ENCODE measurements around the gene OPN1SW. TPM values are rescaled to one million over a fixed set of nuclear protein-coding genes. Genes with fewer than 3 reads are reported as not detected.

OPN1SW gene
- total and polyA plus RNA-seq, 9 of the 15 experiments (the other 6 are each of a cell fraction or from before 2014, with no cell fraction given) = 0.84 to 1.0 TPM; not detected in 7

Small RNAs within 50 kb of the gene (small RNA-seq; reads per million reads assigned to genes)
- not detected for gene RN7SL81P

Other genes with a start within 250 kb of the OPN1SW start
- gene GARIN1A, start 103.5 kb downstream of the OPN1SW start, total RNA-seq (2014; rRNA removed) = not detected in 2 replicates
- 0.04 and 0.16 TPM in 2 replicates for gene GARIN1A, start 103.5 kb downstream of the OPN1SW start, total RNA-seq (2014; rRNA removed; fragmentation: Illumina TruSeq; extraction: Trizol)
- gene GARIN1A, start 103.5 kb downstream of the OPN1SW start, total RNA-seq (2015; rRNA removed; fragmentation: Illumina TruSeq; extraction: Trizol) = 0.04 and 0.07 TPM in 2 replicates
- gene GARIN1A, start 103.5 kb downstream of the OPN1SW start, total RNA-seq (2021) = 0.25 TPM in 1 of 2 replicates, not detected in the other
- 0.04 TPM in 1 of 2 replicates, not detected in the other for gene GARIN1A, start 103.5 kb downstream of the OPN1SW start, polyA plus RNA-seq (2011; rRNA removed)
- gene GARIN1A, start 103.5 kb downstream of the OPN1SW start, polyA plus RNA-seq (2014; fragmentation: Illumina TruSeq; extraction: Trizol) = not detected in 2 replicates
- gene GARIN1A, start 103.5 kb downstream of the OPN1SW start, polyA plus RNA-seq (2014; fragmentation: Nextera tagmentation; extraction: Ambion mirVana) = under 1 TPM; 0.01 TPM
- gene GARIN1A, start 103.5 kb downstream of the OPN1SW start, polyA plus RNA-seq (2014; rRNA removed) = 0.41 TPM in 1 of 2 replicates, not detected in the other
- 171 and 210 TPM in 2 replicates for gene CALU, start 36.4 kb downstream of the OPN1SW start, total RNA-seq (2014; rRNA removed)
- 261 and 289 TPM in 2 replicates for gene CALU, start 36.4 kb downstream of the OPN1SW start, total RNA-seq (2014; rRNA removed; fragmentation: Illumina TruSeq; extraction: Trizol)
- 252 and 263 TPM in 2 replicates for gene CALU, start 36.4 kb downstream of the OPN1SW start, total RNA-seq (2015; rRNA removed; fragmentation: Illumina TruSeq; extraction: Trizol)
- 166 and 170 TPM in 2 replicates for gene CALU, start 36.4 kb downstream of the OPN1SW start, total RNA-seq (2021)
- gene CALU, start 36.4 kb downstream of the OPN1SW start, polyA plus RNA-seq (2011; rRNA removed) = 167 and 193 TPM in 2 replicates
- 211 and 265 TPM in 2 replicates for gene CALU, start 36.4 kb downstream of the OPN1SW start, polyA plus RNA-seq (2014; fragmentation: Illumina TruSeq; extraction: Trizol)
- 100 to 1,000 TPM; 215 to 286 TPM for gene CALU, start 36.4 kb downstream of the OPN1SW start, polyA plus RNA-seq (2014; fragmentation: Nextera tagmentation; extraction: Ambion mirVana)
- gene CALU, start 36.4 kb downstream of the OPN1SW start, polyA plus RNA-seq (2014; rRNA removed) = 173 and 177 TPM in 2 replicates
- 17.0 and 23.5 TPM in 2 replicates for gene CCDC136, start 16.2 kb upstream of the OPN1SW start, total RNA-seq (2014; rRNA removed)
- 15.3 and 18.8 TPM in 2 replicates for gene CCDC136, start 16.2 kb upstream of the OPN1SW start, total RNA-seq (2014; rRNA removed; fragmentation: Illumina TruSeq; extraction: Trizol)
- 27.6 and 28.7 TPM in 2 replicates for gene CCDC136, start 16.2 kb upstream of the OPN1SW start, total RNA-seq (2015; rRNA removed; fragmentation: Illumina TruSeq; extraction: Trizol)
- gene CCDC136, start 16.2 kb upstream of the OPN1SW start, total RNA-seq (2021) = 23.7 and 26.5 TPM in 2 replicates
- 40.2 and 45.0 TPM in 2 replicates for gene CCDC136, start 16.2 kb upstream of the OPN1SW start, polyA plus RNA-seq (2011; rRNA removed)
- 23.5 and 26.9 TPM in 2 replicates for gene CCDC136, start 16.2 kb upstream of the OPN1SW start, polyA plus RNA-seq (2014; fragmentation: Illumina TruSeq; extraction: Trizol)
- gene CCDC136, start 16.2 kb upstream of the OPN1SW start, polyA plus RNA-seq (2014; fragmentation: Nextera tagmentation; extraction: Ambion mirVana) = 1 to 10 TPM; 2.4 TPM
- 34.8 and 40.8 TPM in 2 replicates for gene CCDC136, start 16.2 kb upstream of the OPN1SW start, polyA plus RNA-seq (2014; rRNA removed)
- 60.7 and 94.5 TPM in 2 replicates for gene FLNC, start 54.6 kb upstream of the OPN1SW start, total RNA-seq (2014; rRNA removed)
- gene FLNC, start 54.6 kb upstream of the OPN1SW start, total RNA-seq (2014; rRNA removed; fragmentation: Illumina TruSeq; extraction: Trizol) = 11.4 and 18.2 TPM in 2 replicates
- 28.8 and 33.3 TPM in 2 replicates for gene FLNC, start 54.6 kb upstream of the OPN1SW start, total RNA-seq (2015; rRNA removed; fragmentation: Illumina TruSeq; extraction: Trizol)
- 148 and 155 TPM in 2 replicates for gene FLNC, start 54.6 kb upstream of the OPN1SW start, total RNA-seq (2021)
- 10.3 and 11.4 TPM in 2 replicates for gene FLNC, start 54.6 kb upstream of the OPN1SW start, polyA plus RNA-seq (2011; rRNA removed)
- 32.8 and 55.3 TPM in 2 replicates for gene FLNC, start 54.6 kb upstream of the OPN1SW start, polyA plus RNA-seq (2014; fragmentation: Illumina TruSeq; extraction: Trizol)
- 1 to 10 TPM in 1 of 2 experiments, under 1 TPM in 1; 0.90 to 1.1 TPM for gene FLNC, start 54.6 kb upstream of the OPN1SW start, polyA plus RNA-seq (2014; fragmentation: Nextera tagmentation; extraction: Ambion mirVana)
- 29.0 and 34.7 TPM in 2 replicates for gene FLNC, start 54.6 kb upstream of the OPN1SW start, polyA plus RNA-seq (2014; rRNA removed)
- gene ATP6V1F, start 87.1 kb upstream of the OPN1SW start, total RNA-seq (2014; rRNA removed) = 265 and 341 TPM in 2 replicates
- gene ATP6V1F, start 87.1 kb upstream of the OPN1SW start, total RNA-seq (2014; rRNA removed; fragmentation: Illumina TruSeq; extraction: Trizol) = 174 and 206 TPM in 2 replicates
- 332 and 336 TPM in 2 replicates for gene ATP6V1F, start 87.1 kb upstream of the OPN1SW start, total RNA-seq (2015; rRNA removed; fragmentation: Illumina TruSeq; extraction: Trizol)
- gene ATP6V1F, start 87.1 kb upstream of the OPN1SW start, total RNA-seq (2021) = 378 and 393 TPM in 2 replicates
- 507 and 542 TPM in 2 replicates for gene ATP6V1F, start 87.1 kb upstream of the OPN1SW start, polyA plus RNA-seq (2011; rRNA removed)
- 604 and 714 TPM in 2 replicates for gene ATP6V1F, start 87.1 kb upstream of the OPN1SW start, polyA plus RNA-seq (2014; fragmentation: Illumina TruSeq; extraction: Trizol)
- gene ATP6V1F, start 87.1 kb upstream of the OPN1SW start, polyA plus RNA-seq (2014; fragmentation: Nextera tagmentation; extraction: Ambion mirVana) = 1,000 to 10,000 TPM in 1 of 2 experiments, 100 to 1,000 TPM in 1; 733 to 1,123 TPM
- 568 and 645 TPM in 2 replicates for gene ATP6V1F, start 87.1 kb upstream of the OPN1SW start, polyA plus RNA-seq (2014; rRNA removed)
- gene KCP, start 134.9 kb upstream of the OPN1SW start, total RNA-seq (2014; rRNA removed) = 0.09 TPM in 1 of 2 replicates, not detected in the other
- not detected in 2 replicates for gene KCP, start 134.9 kb upstream of the OPN1SW start, total RNA-seq (2014; rRNA removed; fragmentation: Illumina TruSeq; extraction: Trizol)
- 0.15 TPM in 1 of 2 replicates, not detected in the other for gene KCP, start 134.9 kb upstream of the OPN1SW start, total RNA-seq (2015; rRNA removed; fragmentation: Illumina TruSeq; extraction: Trizol)
- gene KCP, start 134.9 kb upstream of the OPN1SW start, total RNA-seq (2021) = 0.16 TPM in 1 of 2 replicates, not detected in the other
- 0.07 and 0.09 TPM in 2 replicates for gene KCP, start 134.9 kb upstream of the OPN1SW start, polyA plus RNA-seq (2011; rRNA removed)
- not detected in 2 replicates for gene KCP, start 134.9 kb upstream of the OPN1SW start, polyA plus RNA-seq (2014; fragmentation: Illumina TruSeq; extraction: Trizol)
- gene KCP, start 134.9 kb upstream of the OPN1SW start, polyA plus RNA-seq (2014; fragmentation: Nextera tagmentation; extraction: Ambion mirVana) = under 1 TPM; 0.06 to 0.17 TPM
- 0.09 and 0.15 TPM in 2 replicates for gene KCP, start 134.9 kb upstream of the OPN1SW start, polyA plus RNA-seq (2014; rRNA removed)
- gene IRF5, start 162.1 kb upstream of the OPN1SW start, total RNA-seq (2014; rRNA removed) = not detected in 2 replicates
- not detected in 2 replicates for gene IRF5, start 162.1 kb upstream of the OPN1SW start, total RNA-seq (2014; rRNA removed; fragmentation: Illumina TruSeq; extraction: Trizol)
- gene IRF5, start 162.1 kb upstream of the OPN1SW start, total RNA-seq (2015; rRNA removed; fragmentation: Illumina TruSeq; extraction: Trizol) = not detected in 2 replicates
- gene IRF5, start 162.1 kb upstream of the OPN1SW start, total RNA-seq (2021) = 0.04 and 0.20 TPM in 2 replicates
- not detected in 2 replicates for gene IRF5, start 162.1 kb upstream of the OPN1SW start, polyA plus RNA-seq (2011; rRNA removed)
- not detected in 2 replicates for gene IRF5, start 162.1 kb upstream of the OPN1SW start, polyA plus RNA-seq (2014; fragmentation: Illumina TruSeq; extraction: Trizol)
- not detected for gene IRF5, start 162.1 kb upstream of the OPN1SW start, polyA plus RNA-seq (2014; fragmentation: Nextera tagmentation; extraction: Ambion mirVana)
- not detected in 2 replicates for gene IRF5, start 162.1 kb upstream of the OPN1SW start, polyA plus RNA-seq (2014; rRNA removed)

All from K562 (cell line).